Heart left ventricle (tissue), 13 donors: ENCODE measurements around the gene TENM3.

Experiments
- POLR2A ChIP-seq, 2 donors: fragments of 450-650 bp; IDR thresholded peaks; one replicate each; pipeline ENCODE4 v1.6.1; 2017; ENCODE audit warnings: antibody characterized with exemption in 2 of 2, mild to moderate bottlenecking in 2 of 2, moderate library complexity in 2 of 2
- TF ChIP-seq, protein P1 (sequence below), 12 donors: fragments of 200-600 bp; sonication (generic) in 4 of 12; IDR thresholded peaks; one replicate each; pipeline versions ENCODE4 v1.5.0 to v1.8.0; 2018 to 2022; ENCODE audit warnings: antibody characterized with exemption in 12 of 12, mild to moderate bottlenecking in 5 of 12
- donor health status: ischemic (EF 13 %, LVEDD 7.1; RV severe dilation, severe dysfunction).
- donor health status: DM: no; HTN: yes; CAD: no.
- donor health status: DM: no; HTN: no; CAD: no.
- donor health status: ischemic (EF 25% LVEDD 6.9; RV normal size, moderate dysfunction).
- donor health status: ischemic (EF 25% LVEDD 5.7; RV mildly dilated, moderate dysfunction).
- donor health status: ischemic (EF 35%, LVEDD 5.7; RV mildly dilated, moderate dysfunction).
- donor health status: nonischemic (EF 11% LVEDD 7.7; RV severe dilation, severe dysfunction).
- donor health status: DM: yes; HTN: yes; CAD: no.
- donor health status: PGD.
- donor health status: ischemic (EF 29% LVEDD 5.4; RV normal size, mild dysfunction).
- donor health status: nonischemic (EF 23%, LVEDD 6.1; RV moderate dilation, normal function).

DNA sequence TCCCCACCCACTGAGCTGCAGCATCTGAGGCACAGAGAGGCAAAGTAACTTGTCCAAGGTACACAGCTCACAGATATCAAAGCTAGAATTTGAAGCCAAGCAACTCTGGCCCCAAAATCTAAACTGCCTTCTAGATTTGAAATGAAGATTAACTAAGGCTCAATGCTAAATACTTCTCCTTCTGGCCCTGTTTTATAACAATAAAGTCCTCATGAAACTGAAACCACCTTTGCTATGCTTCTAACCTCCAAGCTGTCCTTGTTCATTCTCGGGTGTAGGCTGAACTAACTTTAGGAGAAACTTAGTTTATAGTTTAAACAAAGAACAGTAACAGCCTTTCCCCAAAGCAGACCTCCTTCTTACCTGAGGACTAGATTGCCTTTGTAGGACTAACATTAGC, 580.4 kb downstream of the TENM3 start:
- TF ChIP-seq, protein P1, sequence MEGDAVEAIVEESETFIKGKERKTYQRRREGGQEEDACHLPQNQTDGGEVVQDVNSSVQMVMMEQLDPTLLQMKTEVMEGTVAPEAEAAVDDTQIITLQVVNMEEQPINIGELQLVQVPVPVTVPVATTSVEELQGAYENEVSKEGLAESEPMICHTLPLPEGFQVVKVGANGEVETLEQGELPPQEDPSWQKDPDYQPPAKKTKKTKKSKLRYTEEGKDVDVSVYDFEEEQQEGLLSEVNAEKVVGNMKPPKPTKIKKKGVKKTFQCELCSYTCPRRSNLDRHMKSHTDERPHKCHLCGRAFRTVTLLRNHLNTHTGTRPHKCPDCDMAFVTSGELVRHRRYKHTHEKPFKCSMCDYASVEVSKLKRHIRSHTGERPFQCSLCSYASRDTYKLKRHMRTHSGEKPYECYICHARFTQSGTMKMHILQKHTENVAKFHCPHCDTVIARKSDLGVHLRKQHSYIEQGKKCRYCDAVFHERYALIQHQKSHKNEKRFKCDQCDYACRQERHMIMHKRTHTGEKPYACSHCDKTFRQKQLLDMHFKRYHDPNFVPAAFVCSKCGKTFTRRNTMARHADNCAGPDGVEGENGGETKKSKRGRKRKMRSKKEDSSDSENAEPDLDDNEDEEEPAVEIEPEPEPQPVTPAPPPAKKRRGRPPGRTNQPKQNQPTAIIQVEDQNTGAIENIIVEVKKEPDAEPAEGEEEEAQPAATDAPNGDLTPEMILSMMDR (IDR thresholded peaks at IDR 0.05), result no peak
- TF ChIP-seq POLR2A (IDR thresholded peaks at IDR 0.05), result no peak
